A549 (cell line): ENCODE data around the gene IFT80. TPM values are rescaled to one million over a fixed set of nuclear protein-coding genes. Genes with fewer than 3 reads are reported as not detected.
"Not testable (repeated sequence)": the region's sequence is repeated elsewhere in the genome, so short reads cannot be mapped to it uniquely, and the experiment has no call there.

Source experiments
- ATAC-seq, 2 experiments: fragments of 200-7000 bp in 1 of 2; fragments of >200 bp in 1 of 2; cut with Nextera tagmentation in 1 of 2; cut with Tn5 transposase in 1 of 2; 3 replicates each; pipeline versions ENCODE4 v1.8.0 to v1.9.1; 2018 to 2020; ENCODE audit warnings: mild to moderate bottlenecking in 1 of 2, moderate library complexity in 1 of 2
- CTCF ChIA-PET: fragments of 300-600 bp; sonication (Branson Sonifier 250); formaldehyde crosslinking; extraction: SDS; loops from one replicate; lab custom pipeline; 2021; ENCODE audit warnings: antibody characterized with exemption, inconsistent platforms; lab: Yijun Ruan, JAX
- POLR2A ChIA-PET: fragments of 350-600 bp; formaldehyde crosslinking; extraction: SDS; loops from one replicate; lab custom pipeline; 2021; ENCODE audit warnings: antibody characterized with exemption, inconsistent platforms; lab: Yijun Ruan, JAX
- DNase-seq, 2 experiments: peaks; one replicate each; pipeline versions ENCODE4 v3.0.0 to v3.0.0-alpha.2; 2011 to 2016; ENCODE audit warnings: low read depth in 1 of 2, low spot score in 1 of 2
- FAIRE-seq: peaks from 2 replicates; lab custom pipeline; 2011; peaks lifted over from hg19 to GRCh38; lab: Jason Lieb, UNC
- H3K27ac ChIP-seq, 2 experiments: fragments of >200 bp; sonication (Bioruptor Twin); formaldehyde crosslinking; 3 replicates each; pipeline ENCODE4 v1.5.1; 2016 to 2017
- H3K4me1 ChIP-seq: fragments of >200 bp; sonication (Bioruptor Twin); formaldehyde crosslinking; 3 replicates; pipeline ENCODE4 v1.6.1; 2016
- H3K4me2 ChIP-seq: fragments of >200 bp; sonication (Bioruptor Twin); formaldehyde crosslinking; 3 replicates; pipeline ENCODE4 v1.6.1; 2016
- H3K4me3 ChIP-seq: fragments of >200 bp; sonication (Bioruptor Twin); formaldehyde crosslinking; 3 replicates; pipeline ENCODE4 v1.5.1; 2016
- H3K9me3 ChIP-seq: fragments of >200 bp; sonication (Bioruptor Twin); formaldehyde crosslinking; 3 replicates; pipeline ENCODE4 v1.6.1; 2016
- CEBPB ChIP-seq, 2 experiments: fragments of >200 bp in 1 of 2; sonication (Bioruptor Twin) in 1 of 2; formaldehyde crosslinking in 1 of 2; IDR thresholded peaks; 2 replicates each; pipeline ENCODE4 v1.6.1; 2012 to 2016
- CHD2 ChIP-seq: fragments of 150-350 bp; IDR thresholded peaks from 2 replicates; pipeline ENCODE4 v1.6.1; 2014; ENCODE audit warnings: low read length; ENCODE audit not compliant: partially characterized antibody
- CHD4 ChIP-seq: fragments of 200-600 bp; sonication (generic); IDR thresholded peaks from 2 replicates; pipeline ENCODE4 v1.6.1; 2016; ENCODE audit warnings: antibody characterized with exemption, mild to moderate bottlenecking, borderline replicate concordance
- EHF ChIP-seq: fragments of 250-450 bp; sonication (Bioruptor Pico); IDR thresholded peaks from 2 replicates; pipeline ENCODE4 v1.5.0; 2020; ENCODE audit warnings: mild to moderate bottlenecking
- FOSB ChIP-seq: fragments of 250-450 bp; sonication (Bioruptor Pico); IDR thresholded peaks from 2 replicates; pipeline ENCODE4 v1.5.0; 2020; ENCODE audit warnings: mild to moderate bottlenecking, moderate library complexity
- FOXS1 ChIP-seq: fragments of 250-450 bp; sonication (Bioruptor Pico); IDR thresholded peaks from 2 replicates; pipeline ENCODE4 v1.5.0; 2020; ENCODE audit warnings: mild to moderate bottlenecking, moderate library complexity
- HOXB5 ChIP-seq: fragments of 250-450 bp; sonication (Bioruptor Pico); IDR thresholded peaks from 2 replicates; pipeline ENCODE4 v1.5.0; 2020; ENCODE audit warnings: mild to moderate bottlenecking, moderate library complexity
- JUNB ChIP-seq: fragments of >200 bp; sonication (Bioruptor Twin); formaldehyde crosslinking; IDR thresholded peaks from 2 replicates; pipeline ENCODE4 v1.6.1; 2016
- MAFK ChIP-seq: fragments of 450-650 bp; IDR thresholded peaks from 2 replicates; pipeline ENCODE4 v1.6.1; 2014; ENCODE audit not compliant: partially characterized antibody
- MAX ChIP-seq: IDR thresholded peaks from 2 replicates; pipeline ENCODE4 v1.6.1; 2012
- MAZ ChIP-seq: fragments of 150-350 bp; IDR thresholded peaks from 2 replicates; pipeline ENCODE4 v1.6.1; 2014; ENCODE audit warnings: antibody characterized with exemption, low read depth, low read length, borderline replicate concordance
- MYC ChIP-seq: IDR thresholded peaks from 2 replicates; pipeline ENCODE4 v1.6.1; 2012; ENCODE audit warnings: mild to moderate bottlenecking, inconsistent platforms, low read length, improper control_type of control experiment, borderline replicate concordance
- NFE2L2 ChIP-seq: fragments of 150-350 bp; conservative IDR thresholded peaks from 2 replicates; pipeline ENCODE4 v1.6.1; 2014; ENCODE audit warnings: low read length
- NPAS2 ChIP-seq: fragments of 250-450 bp; sonication (Bioruptor Pico); IDR thresholded peaks from 2 replicates; pipeline ENCODE4 v1.8.0; 2022; ENCODE audit warnings: mild to moderate bottlenecking, moderate library complexity, borderline replicate concordance
- PBX3 ChIP-seq: IDR thresholded peaks from 2 replicates; pipeline ENCODE4 v1.6.1; 2012
- POLR2A ChIP-seq: IDR thresholded peaks from 2 replicates; pipeline ENCODE4 v1.6.1; 2012; ENCODE audit warnings: mild to moderate bottlenecking, low read length
- RCOR1 ChIP-seq: fragments of 150-350 bp; IDR thresholded peaks from 2 replicates; pipeline ENCODE4 v1.6.1; 2014; ENCODE audit warnings: antibody characterized with exemption, low read length, low read depth
- SREBF2 ChIP-seq: fragments of 450-650 bp; IDR thresholded peaks from 2 replicates; pipeline ENCODE4 v1.6.1; 2014; ENCODE audit warnings: mild to moderate bottlenecking, moderate library complexity
- USF2 ChIP-seq: fragments of 450-650 bp; IDR thresholded peaks from 2 replicates; pipeline ENCODE4 v1.6.1; 2014; ENCODE audit warnings: antibody characterized with exemption
- ZC3H11A ChIP-seq: fragments of 450-650 bp; IDR thresholded peaks from 2 replicates; pipeline ENCODE4 v1.6.1; 2014; ENCODE audit warnings: antibody characterized with exemption, mild to moderate bottlenecking
- ZNF302 ChIP-seq: fragments of 250-450 bp; sonication (Bioruptor Pico); IDR thresholded peaks from 2 replicates; pipeline ENCODE4 v1.9.0; 2021; ENCODE audit warnings: inconsistent platforms, mild to moderate bottlenecking, moderate library complexity
- WGBS: methylation state at CpG from one replicate; pipeline ENCODE4 v1.1.6; 2017; ENCODE audit errors: missing lambda C conversion rate; 5-methylcytosine and 5-hydroxymethylcytosine counted together
- polyA plus RNA-seq, 4 experiments: library from polyadenylated mRNA; depleted of rRNA in 3 of 4; stranded (reverse); fragments of >200 nt; fragmentation: RNase III in 1 of 4; extraction: RNeasy Plus Mini Kit Qiagen cat#74134 plus additional on column Dnase treatment in 1 of 4; gene quantifications; 2 replicates in 3 of 4; 3 replicates in 1 of 4; pipeline ENCODE4 v1.2.3, GENCODE V29; 2011 to 2017

The IFT80 gene
- polyA plus RNA-seq, 2 of the 4 experiments (the other 2 are of a cell fraction), result 30.6 to 41.8 TPM

GRCh38 chr3:160253298-160253697, 145.7 kb downstream of the IFT80 start (continued):
- no peak for TF ChIP-seq RCOR1

GRCh38 chr3:160247766-160248165, 151.3 kb downstream of the IFT80 start:
- H3K9me3 ChIP-seq, result no peaks in the 10 kb centered on the region
- TF ChIP-seq MAFK (no peak), NFE2L2 (no peak), SREBF2 (no peak), CHD4 (no peak), MAZ (no peak), MAX (no peak), CHD2 (no peak), FOXS1 (CRISPR knock-in tag) (no peak), NPAS2 (CRISPR knock-in tag) (no peak), FOSB (no peak), ZC3H11A (no peak), MYC (no peak), HOXB5 (CRISPR knock-in tag) (no peak), POLR2A (no peak)
- TF ChIP-seq, all 56 proteins: peak for 0
- ChIA-PET CTCF (interaction anchor here (0.5 to 0.8 kb wide), 3 partner anchors 17 to 117 kb away, joined by 3 read pairs; no protein-coding TSS in a partner anchor), POLR2A (no interaction called here)
- Histone ChIP-seq H3K27ac (no peak overlapping the region), H3K4me1 (no peaks in the 10 kb centered on the region), H3K4me2 (no peak overlapping the region), H3K4me3 (no peak overlapping the region)
- 53% methylated on average over 1 of the region's 1 CpG for WGBS
- ATAC-seq, result no peak
- no peak for FAIRE-seq
- no peak for DNase-seq

- Histone ChIP-seq H3K27ac (no peak overlapping the region), H3K4me2 (no peak overlapping the region), H3K9me3 (no peaks in the 10 kb centered on the region), H3K4me1 (no peaks in the 10 kb centered on the region), H3K4me3 (no peak overlapping the region)
- CTCF ChIA-PET, result no interaction called here
- WGBS, result 84% methylated on average over 9 of the region's 9 CpGs
- POLR2A ChIA-PET, result no interaction called here
- DNase-seq (no peak), FAIRE-seq (peak; percentile 56), ATAC-seq (no peak)
- no peak for TF ChIP-seq MAX
- TF ChIP-seq ZNF302, result no peak
- no peak for TF ChIP-seq NFE2L2
- TF ChIP-seq USF2, result no peak
- TF ChIP-seq CEBPB (IDR thresholded peaks at IDR 0.05), result no peak
- no peak for TF ChIP-seq CHD4
- TF ChIP-seq PBX3, result no peak
- TF ChIP-seq JUNB, result no peak
- no peak for TF ChIP-seq EHF (CRISPR knock-in tag)
- TF ChIP-seq MAFK, result no peak
- TF ChIP-seq ZC3H11A, result no peak
- TF ChIP-seq NPAS2 (CRISPR knock-in tag), result no peak
- no peak for TF ChIP-seq MYC
Measured at GRCh38 chr3:160245261-160245800, 153.7 kb downstream of the IFT80 start.

GRCh38 chr3:160240719-160241118, 158.3 kb downstream of the IFT80 start:
- peak in 1 of 2 experiments; percentile 29 for DNase-seq
- H3K4me1 ChIP-seq, H3K9me3 ChIP-seq, H3K27ac ChIP-seq, H3K4me3 ChIP-seq, ATAC-seq, POLR2A ChIA-PET, FAIRE-seq, H3K4me2 ChIP-seq: not testable (repeated sequence)
- CTCF ChIA-PET, result interaction anchor here (1.9 kb wide), 1 partner anchor 15 kb away, joined by 9 read pairs; the partner anchor contains the start of gene C3orf80
- 65% methylated on average over 6 of the region's 6 CpGs for WGBS
